Muscle layer of duodenum (tissue), 2 donors: ENCODE data around the gene PYROXD2.

ENCODE experiments used
- H3K27ac ChIP-seq: one replicate; pipeline ENCODE4 v1.7.0; 2013; ENCODE audit warnings: mild to moderate bottlenecking, low read length
- H3K27me3 ChIP-seq: one replicate; pipeline ENCODE4 v1.7.0; 2013; ENCODE audit warnings: low read depth, mild to moderate bottlenecking, control low read depth, low read length
- H3K36me3 ChIP-seq, 2 donors: one replicate each; pipeline ENCODE4 v1.7.0; 2013; ENCODE audit warnings: low read length in 2 of 2, control low read depth in 1 of 2, mild to moderate bottlenecking in 1 of 2; ENCODE audit not compliant: insufficient read depth in 2 of 2, control insufficient read depth in 1 of 2
- H3K4me1 ChIP-seq, 2 donors: one replicate each; pipeline ENCODE4 v1.7.0; 2013; ENCODE audit warnings: low read length in 2 of 2, mild to moderate bottlenecking in 2 of 2, control low read depth in 1 of 2, moderate library complexity in 1 of 2; ENCODE audit not compliant: insufficient read depth in 2 of 2, control insufficient read depth in 1 of 2
- H3K4me3 ChIP-seq, 2 donors: one replicate each; pipeline ENCODE4 v1.7.0; 2013; ENCODE audit warnings: low read length in 2 of 2, low read depth in 1 of 2, mild to moderate bottlenecking in 1 of 2
- H3K9me3 ChIP-seq, 2 donors: one replicate each; pipeline ENCODE4 v1.7.0; 2013; ENCODE audit warnings: low read length in 2 of 2, control low read depth in 1 of 2, mild to moderate bottlenecking in 1 of 2; ENCODE audit not compliant: control insufficient read depth in 1 of 2
- donor health status: healthy.

The PYROXD2 gene

DNA sequence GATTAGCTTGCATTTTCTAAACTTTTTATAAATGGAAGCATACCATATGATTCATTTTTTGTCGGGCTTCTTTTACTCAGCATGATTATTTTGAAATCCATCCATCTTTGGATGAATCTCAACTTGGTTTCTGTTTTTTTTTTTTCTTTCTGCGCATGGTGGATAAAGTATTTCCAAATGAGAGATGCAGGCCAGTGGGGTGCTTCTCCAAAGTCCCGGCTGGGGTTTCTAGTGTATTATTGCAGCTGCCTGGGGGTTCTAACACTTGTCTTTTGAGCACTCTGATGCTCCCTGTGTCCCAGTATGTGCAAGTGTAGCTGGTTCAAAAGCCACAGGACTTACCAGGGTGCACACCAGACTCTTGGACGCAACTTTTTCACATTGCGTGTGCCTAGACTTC is 76.1 kb downstream of the PYROXD2 start:
- no peak overlapping the region for H3K27ac ChIP-seq
- no peaks in the 10 kb centered on the region for H3K27me3 ChIP-seq
- H3K4me3 ChIP-seq = no peak overlapping the region
- peaks cover 0 to 14% of the 10 kb centered on the region in 2 donors for H3K4me1 ChIP-seq
- no peaks in the 10 kb centered on the region for H3K36me3 ChIP-seq
- no peaks in the 10 kb centered on the region for H3K9me3 ChIP-seq

DNA sequence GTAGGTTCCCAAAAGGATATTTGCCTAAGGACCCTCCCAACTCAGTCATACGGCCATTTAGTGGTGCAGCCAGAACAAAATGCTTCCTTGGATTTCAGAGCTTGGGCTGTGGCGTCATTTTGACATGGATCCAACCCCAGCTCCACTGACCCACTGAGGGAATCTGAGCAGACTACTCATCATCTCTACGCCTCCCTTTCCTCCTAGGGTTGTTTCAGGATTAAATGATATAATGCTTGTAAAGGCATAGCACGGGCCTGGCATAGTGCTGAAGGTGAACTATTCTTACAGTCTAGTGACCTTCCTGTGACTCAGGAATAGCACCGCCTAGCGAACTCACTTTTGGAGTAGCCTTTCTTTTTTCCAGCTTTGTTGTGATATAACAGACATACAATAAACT is 76.7 kb downstream of the PYROXD2 start:
- Histone ChIP-seq H3K4me3 (no peak overlapping the region), H3K36me3 (no peaks in the 10 kb centered on the region), H3K27me3 (no peaks in the 10 kb centered on the region), H3K4me1 (peaks cover 0 to 11% of the 10 kb centered on the region in 2 donors), H3K27ac (no peak overlapping the region), H3K9me3 (no peaks in the 10 kb centered on the region)

DNA sequence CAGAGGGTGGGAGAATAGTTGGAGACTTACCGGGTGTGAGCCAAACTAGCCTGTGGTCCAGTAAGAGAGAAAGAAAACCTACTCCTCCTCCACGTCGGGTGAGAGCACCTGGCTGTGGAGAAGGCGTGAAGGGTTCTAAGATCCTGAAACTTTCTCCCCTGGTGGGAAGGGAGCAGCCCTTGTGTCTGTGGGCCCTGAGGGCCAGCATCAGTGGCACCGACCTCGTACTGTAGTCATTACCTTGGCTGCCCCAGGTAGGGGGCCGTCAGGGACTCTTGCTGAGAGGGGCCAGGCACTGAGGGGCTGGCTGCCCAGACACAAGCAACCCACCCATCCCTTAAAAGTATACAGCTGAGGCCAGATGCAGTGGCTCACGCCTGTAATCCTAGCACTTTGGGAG is 77.5 kb downstream of the PYROXD2 start:
- Histone ChIP-seq H3K27ac (no peak overlapping the region), H3K27me3 (no peaks in the 10 kb centered on the region), H3K4me1 (peaks cover 0 to 11% of the 10 kb centered on the region in 2 donors), H3K4me3 (no peak overlapping the region), H3K9me3 (no peaks in the 10 kb centered on the region), H3K36me3 (no peaks in the 10 kb centered on the region)
